Endothelial cell of umbilical vein (primary cell): ENCODE measurements around the gene KDM6B. TPM values are rescaled to one million over a fixed set of nuclear protein-coding genes. Genes with fewer than 3 reads are reported as not detected.

Experiments used
- BruUV-seq: library from RNA; stranded (reverse); fragments of 400-500 nt; replicated peaks from 2 replicates; lab custom pipeline; 2021; lab: Mats Ljungman, UMichigan
- CTCF ChIA-PET: fragments of 300-600, 350-600 bp; sonication (Branson Sonifier 250); formaldehyde crosslinking; loops from one replicate; lab custom pipeline; 2021; ENCODE audit warnings: antibody characterized with exemption, inconsistent platforms; lab: Charles Lee
- POLR2A ChIA-PET: fragments of 300-600, 350-600 bp; sonication (Branson Sonifier 250); formaldehyde crosslinking; loops from one replicate; lab custom pipeline; 2021; ENCODE audit warnings: antibody characterized with exemption, inconsistent platforms; lab: Charles Lee
- DNase-seq: peaks from one replicate; pipeline ENCODE4 v3.0.0-alpha.2; 2011; ENCODE audit warnings: low read depth, low spot score
- FAIRE-seq: peaks from 2 replicates; lab custom pipeline; 2011; peaks lifted over from hg19 to GRCh38; lab: Jason Lieb, UNC
- H2AFZ ChIP-seq: 2 replicates; pipeline ENCODE4 v1.6.0; 2012; ENCODE audit warnings: low read depth, low read length, control low read depth, inconsistent platforms
- H3K27ac ChIP-seq: 2 replicates; pipeline ENCODE4 v1.5.1; 2011; ENCODE audit warnings: low read depth, mild to moderate bottlenecking, control low read depth, low read length, moderate library complexity; ENCODE audit not compliant: insufficient read depth
- H3K27me3 ChIP-seq, 2 experiments: 2 replicates each; pipeline versions ENCODE4 v1.6.0 to v1.6.1; 2011; ENCODE audit warnings: low read length in 2 of 2, mixed read lengths in 1 of 2; ENCODE audit not compliant: control insufficient read depth in 2 of 2, insufficient read depth in 2 of 2
- H3K36me3 ChIP-seq, 2 experiments: 2 replicates in 1 of 2; 3 replicates in 1 of 2; pipeline ENCODE4 v1.5.1; 2011; ENCODE audit warnings: low read length in 2 of 2, mild to moderate bottlenecking in 1 of 2, moderate library complexity in 1 of 2; ENCODE audit not compliant: control insufficient read depth in 2 of 2, insufficient read depth in 2 of 2; ENCODE audit errors: extremely low read depth in 1 of 2
- H3K4me1 ChIP-seq: 3 replicates; pipeline ENCODE4 v1.5.1; 2011; ENCODE audit warnings: mild to moderate bottlenecking, low read length; ENCODE audit not compliant: control insufficient read depth, insufficient read depth; ENCODE audit errors: extremely low read depth
- H3K4me2 ChIP-seq: 2 replicates; pipeline ENCODE4 v1.6.1; 2011; ENCODE audit warnings: low read length, control low read depth, mixed read lengths; ENCODE audit not compliant: insufficient read depth
- H3K4me3 ChIP-seq, 3 experiments: fragments of 200-600 bp in 1 of 3; sonication (generic), shearing (Covaris generic) in 1 of 3; replicated peaks in 1 of 3; 2 replicates each; pipeline ENCODE4 v1.5.1; 2011 to 2016; ENCODE audit warnings: control low read depth in 3 of 3, low read length in 3 of 3, mild to moderate bottlenecking in 2 of 3, inconsistent platforms in 1 of 3, low read depth in 1 of 3, moderate library complexity in 1 of 3; ENCODE audit not compliant: insufficient read depth in 1 of 3
- H3K79me2 ChIP-seq: 2 replicates; pipeline ENCODE4 v1.6.0; 2012; ENCODE audit warnings: low read length, inconsistent platforms; ENCODE audit not compliant: control insufficient read depth, insufficient read depth
- H3K9ac ChIP-seq: replicated peaks from 2 replicates; pipeline ENCODE3; 2011; ENCODE audit warnings: low read length, control low read depth; ENCODE audit not compliant: insufficient read depth; ENCODE audit errors: extremely low read depth
- H3K9me1 ChIP-seq: replicated peaks from 3 replicates; pipeline ENCODE4 v1.6.0; 2011; ENCODE audit warnings: mild to moderate bottlenecking, low read length; ENCODE audit not compliant: control insufficient read depth, insufficient read depth; ENCODE audit errors: extremely low read depth
- H3K9me3 ChIP-seq: replicated peaks from 2 replicates; pipeline ENCODE4 v1.5.1; 2012; ENCODE audit warnings: low read length, inconsistent platforms; ENCODE audit not compliant: control insufficient read depth, insufficient read depth
- H4K20me1 ChIP-seq: replicated peaks from 2 replicates; pipeline ENCODE3; 2011; ENCODE audit warnings: mild to moderate bottlenecking, low read length; ENCODE audit not compliant: control insufficient read depth, insufficient read depth; ENCODE audit errors: extremely low read depth
- CTCF ChIP-seq, 2 donors: IDR thresholded peaks; 1 replicate in 1 of 2; 2 replicates in 1 of 2; pipeline ENCODE4 v1.5.1; 2011; ENCODE audit warnings: low read length in 2 of 2, mild to moderate bottlenecking in 2 of 2, moderate library complexity in 2 of 2, control low read depth in 1 of 2, inconsistent platforms in 1 of 2, low read depth in 1 of 2; ENCODE audit not compliant: insufficient read depth in 1 of 2; ENCODE audit errors: extremely low read depth in 1 of 2
- FOS ChIP-seq: IDR thresholded peaks from 2 replicates; pipeline ENCODE4 v1.6.1; 2011; ENCODE audit warnings: mild to moderate bottlenecking, low read length, moderate library complexity, borderline replicate concordance; ENCODE audit not compliant: insufficient read depth
- JUN ChIP-seq: IDR thresholded peaks from 2 replicates; pipeline ENCODE4 v1.6.1; 2011; ENCODE audit warnings: borderline replicate concordance, low read depth; ENCODE audit not compliant: insufficient read length, insufficient read depth
- MAX ChIP-seq: IDR thresholded peaks from 2 replicates; pipeline ENCODE4 v1.6.1; 2011; ENCODE audit not compliant: insufficient read depth, insufficient read length
- MYC ChIP-seq: IDR thresholded peaks from one replicate; pipeline ENCODE4 v1.6.1; 2011; ENCODE audit warnings: mild to moderate bottlenecking, low read depth, low read length
- POLR2A ChIP-seq: IDR thresholded peaks from 2 replicates; pipeline ENCODE4 v1.6.1; 2012; ENCODE audit warnings: low read depth, mild to moderate bottlenecking, control low read depth, low read length
- POLR2AphosphoS5 ChIP-seq: IDR thresholded peaks from 2 replicates; pipeline ENCODE4 v1.6.1; 2012; ENCODE audit warnings: low read depth, mild to moderate bottlenecking, control low read depth, low read length, moderate library complexity; ENCODE audit not compliant: insufficient read depth
- dilution Hi-C: fragments of 300-500 bp; cut with MboI; formaldehyde crosslinking; loops from one replicate; pipeline ENCODE4 v1.15.0; 2019; ENCODE audit warnings: low sequenced_read_pairs; ENCODE audit not compliant: extremely low pct_ligation_motif_present
- intact Hi-C: fragments of 100-400 bp; cut with micrococcal nuclease; formaldehyde crosslinking; loops from one replicate; pipeline ENCODE4 v1.10.0; 2022
- polyA plus RNA-seq, 4 experiments: library from polyadenylated mRNA; depleted of rRNA in 3 of 4; stranded (reverse) in 3 of 4; unstranded in 1 of 4; fragments of >200 nt; gene quantifications; 2 replicates each; pipeline versions ENCODE4 v1.2.1 to v1.2.3, GENCODE V29; 2011 to 2012; ENCODE audit warnings: missing spikeins in 1 of 4
- total RNA-seq: library from RNA; stranded (reverse); gene quantifications from 2 replicates; pipeline ENCODE4 v1.2.3, GENCODE V29; 2021

KDM6B gene
- total and polyA plus RNA-seq, 2 donors (not counting 3 experiments of a cell fraction or from before 2014, with no cell fraction given): 1.8 to 17.8 TPM

- no peak overlapping the region for H2AFZ ChIP-seq
- H3K9me1 ChIP-seq: no peaks in the 10 kb centered on the region
- no peak for TF ChIP-seq MYC
- no peak for TF ChIP-seq POLR2A
- TF ChIP-seq CTCF (IDR thresholded peaks at IDR 0.05; ENCODE audit: extremely low read depth in 1 of 2, insufficient read depth in 1 of 2, low read depth in 1 of 2, low read length in 2 of 2): no peak
- H3K27ac ChIP-seq: no peak overlapping the region
- POLR2A ChIA-PET: no interaction called here
- H3K9ac ChIP-seq: no peak overlapping the region
- H3K79me2 ChIP-seq: no peaks in the 10 kb centered on the region
- FAIRE-seq (no peak), DNase-seq (no peak)
- BruUV-seq: no TSS peak
- H3K36me3 ChIP-seq: no peaks in the 10 kb centered on the region
- H3K4me1 ChIP-seq: no peaks in the 10 kb centered on the region
- H3K27me3 ChIP-seq: peaks cover 9 to 13% of the 10 kb centered on the region in 2 experiments
- no peak overlapping the region for H3K4me3 ChIP-seq
- dilution Hi-C loops: no loop called here
- no peaks in the 10 kb centered on the region for H3K9me3 ChIP-seq
- intact Hi-C loops: no loop called here
- H4K20me1 ChIP-seq: no peaks in the 10 kb centered on the region
- H3K4me2 ChIP-seq: no peak overlapping the region
- CTCF ChIA-PET: interaction anchor here (1.0 to 8.6 kb wide), 6 partner anchors 47 to 242 kb away, joined by 3 to 121 read pairs (median 7); no protein-coding TSS in a partner anchor
Observed at GRCh38 chr17:7818026-7818425, 16.0 kb upstream of the KDM6B start.

- no TSS peak for BruUV-seq
- Histone ChIP-seq H3K4me1 (no peaks in the 10 kb centered on the region), H3K4me2 (no peak overlapping the region), H3K9me3 (no peaks in the 10 kb centered on the region), H3K36me3 (no peaks in the 10 kb centered on the region), H3K79me2 (no peaks in the 10 kb centered on the region), H2AFZ (no peak overlapping the region), H4K20me1 (no peaks in the 10 kb centered on the region), H3K9ac (no peak overlapping the region), H3K4me3 (no peak overlapping the region), H3K27ac (no peak overlapping the region), H3K27me3 (peaks cover 9 to 13% of the 10 kb centered on the region in 2 experiments), H3K9me1 (no peaks in the 10 kb centered on the region)
- ChIA-PET POLR2A (no interaction called here), CTCF (interaction anchor here (1.0 to 8.6 kb wide), 9 partner anchors 13 to 256 kb away, joined by 3 to 121 read pairs (median 4); no protein-coding TSS in a partner anchor)
- TF ChIP-seq POLR2A (no peak), FOS (no peak), MAX (no peak), CTCF (IDR thresholded peaks at IDR 0.05; ENCODE audit: extremely low read depth in 1 of 2, insufficient read depth in 1 of 2, low read depth in 1 of 2, low read length in 2 of 2) (no peak), POLR2AphosphoS5 (no peak), JUN (no peak)
- intact Hi-C loops (no loop called here), dilution Hi-C loops (no loop called here)
- DNase-seq (no peak), FAIRE-seq (no peak)
Observed at GRCh38 chr17:7818746-7819645, 15.0 kb upstream of the KDM6B start.
